GM12878 (cell line): ENCODE data around the gene CD2. TPM values are rescaled to one million over a fixed set of nuclear protein-coding genes. Genes with fewer than 3 reads are reported as not detected.

Source experiments
- ATAC-seq: fragments of 200-7000 bp; cut with Tn5 transposase; 3 replicates; pipeline ENCODE4 v1.9.1; 2020; ENCODE audit warnings: mild to moderate bottlenecking, moderate library complexity
- BruUV-seq: library from RNA; stranded (reverse); fragments of 400-500 nt; replicated peaks from 2 replicates; lab custom pipeline; 2021; lab: Mats Ljungman, UMichigan
- CTCF ChIA-PET: fragments of 300-600 bp; sonication (Branson Sonifier 250); formaldehyde crosslinking; extraction: SDS; loops from one replicate; lab custom pipeline; 2021; ENCODE audit warnings: inconsistent platforms; lab: Yijun Ruan, JAX
- POLR2A ChIA-PET: fragments of 350-600 bp; formaldehyde crosslinking; extraction: SDS; loops from one replicate; lab custom pipeline; 2021; ENCODE audit warnings: inconsistent platforms; lab: Charles Lee
- RAD21 ChIA-PET: fragments of 300-600 bp; sonication (Branson Sonifier 250); formaldehyde crosslinking; loops from one replicate; lab custom pipeline; 2023; ENCODE audit warnings: antibody characterized with exemption; ENCODE audit not compliant: unreplicated experiment; lab: Charles Lee
- SMC1A ChIA-PET: fragments of 300-600 bp; sonication (Branson Sonifier 250); formaldehyde crosslinking; loops from one replicate; lab custom pipeline; 2023; ENCODE audit not compliant: unreplicated experiment, uncharacterized antibody; lab: Charles Lee
- DNase-seq: peaks from one replicate; pipeline ENCODE4 v3.0.0-alpha.2; 2011; ENCODE audit warnings: low read depth, low spot score
- FAIRE-seq: peaks from 3 replicates; lab custom pipeline; 2011; peaks lifted over from hg19 to GRCh38; lab: Jason Lieb, UNC
- H2AFZ ChIP-seq: 2 replicates; pipeline ENCODE4 v1.6.0; 2011; ENCODE audit warnings: low read depth, low read length, control low read depth; ENCODE audit not compliant: control insufficient read depth
- H3K27ac ChIP-seq: 2 replicates; pipeline ENCODE4 v1.5.1; 2011; ENCODE audit warnings: control low read depth; ENCODE audit not compliant: control insufficient read depth, insufficient read depth
- H3K27me3 ChIP-seq, 2 experiments: replicated peaks in 1 of 2; 2 replicates each; pipeline versions ENCODE4 v1.6.0 to v1.6.1; 2011; ENCODE audit warnings: low read length in 1 of 2; ENCODE audit not compliant: control insufficient read depth in 2 of 2, insufficient read depth in 2 of 2
- H3K36me3 ChIP-seq, 2 experiments: 2 replicates each; pipeline ENCODE4 v1.5.1; 2011; ENCODE audit warnings: low read length in 1 of 2; ENCODE audit not compliant: control insufficient read depth in 2 of 2, insufficient read depth in 2 of 2
- H3K4me1 ChIP-seq: 2 replicates; pipeline ENCODE4 v1.6.1; 2011; ENCODE audit warnings: mild to moderate bottlenecking, low read length, moderate library complexity, mixed read lengths; ENCODE audit not compliant: control insufficient read depth, insufficient read depth
- H3K4me2 ChIP-seq: 2 replicates; pipeline ENCODE4 v1.6.0; 2011; ENCODE audit warnings: control low read depth; ENCODE audit not compliant: control insufficient read depth, insufficient read depth
- H3K4me3 ChIP-seq: fragments of 200-600 bp; sonication (generic); 2 replicates; pipeline ENCODE4 v1.5.1; 2016
- H3K79me2 ChIP-seq: 2 replicates; pipeline ENCODE4 v1.6.0; 2011; ENCODE audit warnings: low read length; ENCODE audit not compliant: control insufficient read depth, insufficient read depth
- H3K9ac ChIP-seq: 2 replicates; pipeline ENCODE4 v1.8.0; 2011; ENCODE audit warnings: low read length, control low read depth, mixed read lengths; ENCODE audit not compliant: control insufficient read depth, insufficient read depth
- H3K9me3 ChIP-seq: replicated peaks from 3 replicates; pipeline ENCODE4 v1.5.1; 2011; ENCODE audit warnings: mild to moderate bottlenecking, low read length; ENCODE audit not compliant: control insufficient read depth, insufficient read depth
- H4K20me1 ChIP-seq: 2 replicates; pipeline ENCODE4 v1.6.0; 2011; ENCODE audit not compliant: control insufficient read depth, insufficient read depth
- FOS ChIP-seq: IDR thresholded peaks from 3 replicates; pipeline ENCODE4 v1.6.1; 2011; ENCODE audit warnings: borderline replicate concordance; ENCODE audit not compliant: insufficient read length; ENCODE audit errors: extremely low read depth
- NFIC ChIP-seq: IDR thresholded peaks from 2 replicates; pipeline ENCODE4 v1.6.1; 2012; ENCODE audit warnings: low read depth, mild to moderate bottlenecking, inconsistent platforms, low read length, moderate library complexity
- RAD21 ChIP-seq: IDR thresholded peaks from 2 replicates; pipeline ENCODE4 v1.6.1; 2011; ENCODE audit warnings: mild to moderate bottlenecking, low read depth, low read length, moderate library complexity; ENCODE audit not compliant: insufficient read depth
- SMC3 ChIP-seq: IDR thresholded peaks from 2 replicates; pipeline ENCODE4 v1.6.1; 2011; ENCODE audit warnings: low read length, improper control_type of control experiment, borderline replicate concordance
- TCF3 ChIP-seq: IDR thresholded peaks from 2 replicates; pipeline ENCODE4 v1.6.1; 2012; ENCODE audit warnings: low read depth, mild to moderate bottlenecking, low read length, borderline replicate concordance; ENCODE audit not compliant: insufficient read depth
- ZNF384 ChIP-seq: IDR thresholded peaks from 2 replicates; pipeline ENCODE4 v1.6.1; 2012; ENCODE audit warnings: low read depth, mild to moderate bottlenecking, low read length, improper control_type of control experiment, borderline replicate concordance
- WGBS: methylation state at CpG from one replicate; pipeline ENCODE4 v1.1.6; 2016; ENCODE audit warnings: low lambda C conversion rate; ENCODE audit not compliant: insufficient replicate concordance, insufficient coverage; ENCODE audit errors: missing lambda C conversion rate; 5-methylcytosine and 5-hydroxymethylcytosine counted together
- in situ Hi-C: fragments of 300-500 bp; cut with MboI; formaldehyde crosslinking; loops from 9 replicates; pipeline ENCODE4 v1.14.3; 2018; ENCODE audit warnings: mixed read lengths
- intact Hi-C: fragments of 100-400 bp; cut with micrococcal nuclease; formaldehyde crosslinking; loops from one replicate; pipeline ENCODE4 v1.14.2; 2022; ENCODE audit not compliant: unreplicated experiment
- polyA plus RNA-seq, 11 experiments: library from polyadenylated mRNA; depleted of rRNA in 4 of 11; unstranded in 6 of 11; stranded (reverse) in 5 of 11; fragments of >200 nt; fragmentation: Nextera tagmentation in 4 of 11; fragmentation: Illumina TruSeq in 1 of 11; extraction: Ambion mirVana in 4 of 11; extraction: Trizol in 1 of 11; gene quantifications; 1 replicate in 1 of 11; 2 replicates in 10 of 11; pipeline versions ENCODE4 v1.2.1 to v1.2.3, GENCODE V29; 2011 to 2016; ENCODE audit warnings: inconsistent platforms in 2 of 11, missing spikeins in 2 of 11, low read depth in 1 of 11
- total RNA-seq, 4 experiments: library from RNA; depleted of rRNA in 3 of 4; stranded (reverse); fragments of >200 nt in 3 of 4; fragmentation: Illumina TruSeq in 1 of 4; extraction: Trizol in 1 of 4; gene quantifications; 2 replicates each; pipeline versions ENCODE4 v1.2.1 to v1.2.3, GENCODE V29; 2013 to 2021
- TF ChIP-seq, protein P1 (sequence below), 3 experiments: IDR thresholded peaks in 2 of 3; conservative IDR thresholded peaks in 1 of 3; 2 replicates each; pipeline ENCODE4 v1.5.1; 2011; ENCODE audit warnings: low read depth in 3 of 3, low read length in 3 of 3, mild to moderate bottlenecking in 3 of 3, control low read depth in 2 of 3, moderate library complexity in 2 of 3, inconsistent platforms in 1 of 3, mixed read lengths in 1 of 3; ENCODE audit not compliant: control insufficient read depth in 2 of 3, insufficient read depth in 1 of 3; ENCODE audit errors: extremely low read depth in 1 of 3

Gene CD2
- total and polyA plus RNA-seq, 10 of the 15 experiments (the other 5 are each of a cell fraction or from before 2014, with no cell fraction given): 0.15 to 4.3 (median 2.8) TPM

- ChIA-PET RAD21 (interaction anchor here (0.5 to 7.2 kb wide), 15 partner anchors 8 to 404 kb away, joined by 3 to 40 read pairs (median 5); partner anchors contain the start of gene TTF2), CTCF (interaction anchor here (0.5 to 7.3 kb wide), 52 partner anchors 8 to 404 kb away, joined by 3 to 134 read pairs (median 5); partner anchors contain the start of genes CD101 and TTF2), POLR2A (interaction anchor here (0.7 kb wide), 1 partner anchor 159 kb away, joined by 10 read pairs; no protein-coding TSS in a partner anchor), SMC1A (interaction anchor here (0.6 to 8.0 kb wide), 21 partner anchors 9 to 385 kb away, joined by 3 to 73 read pairs (median 8); partner anchors contain the start of genes CD101 and TTF2)
- Histone ChIP-seq H3K9ac (no peak overlapping the region), H3K4me1 (no peaks in the 10 kb centered on the region), H3K4me3 (no peak overlapping the region), H3K9me3 (no peaks in the 10 kb centered on the region; the same call in 2 of the 3 replicates), H4K20me1 (no peaks in the 10 kb centered on the region), H3K36me3 (no peaks in the 10 kb centered on the region), H3K4me2 (no peak overlapping the region), H3K27me3 (no peaks in the 10 kb centered on the region), H2AFZ (no peak overlapping the region), H3K27ac (no peak overlapping the region), H3K79me2 (no peaks in the 10 kb centered on the region)
- TF ChIP-seq TCF3: no peak
- no peak for TF ChIP-seq FOS
- TF ChIP-seq, protein P1, sequence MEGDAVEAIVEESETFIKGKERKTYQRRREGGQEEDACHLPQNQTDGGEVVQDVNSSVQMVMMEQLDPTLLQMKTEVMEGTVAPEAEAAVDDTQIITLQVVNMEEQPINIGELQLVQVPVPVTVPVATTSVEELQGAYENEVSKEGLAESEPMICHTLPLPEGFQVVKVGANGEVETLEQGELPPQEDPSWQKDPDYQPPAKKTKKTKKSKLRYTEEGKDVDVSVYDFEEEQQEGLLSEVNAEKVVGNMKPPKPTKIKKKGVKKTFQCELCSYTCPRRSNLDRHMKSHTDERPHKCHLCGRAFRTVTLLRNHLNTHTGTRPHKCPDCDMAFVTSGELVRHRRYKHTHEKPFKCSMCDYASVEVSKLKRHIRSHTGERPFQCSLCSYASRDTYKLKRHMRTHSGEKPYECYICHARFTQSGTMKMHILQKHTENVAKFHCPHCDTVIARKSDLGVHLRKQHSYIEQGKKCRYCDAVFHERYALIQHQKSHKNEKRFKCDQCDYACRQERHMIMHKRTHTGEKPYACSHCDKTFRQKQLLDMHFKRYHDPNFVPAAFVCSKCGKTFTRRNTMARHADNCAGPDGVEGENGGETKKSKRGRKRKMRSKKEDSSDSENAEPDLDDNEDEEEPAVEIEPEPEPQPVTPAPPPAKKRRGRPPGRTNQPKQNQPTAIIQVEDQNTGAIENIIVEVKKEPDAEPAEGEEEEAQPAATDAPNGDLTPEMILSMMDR (IDR thresholded peaks at IDR 0.05 in 2 of 3, conservative IDR thresholded peaks at IDR 0.05 in 1 of 3; ENCODE audit: control insufficient read depth in 2 of 3, extremely low read depth in 1 of 3, insufficient read depth in 1 of 3, low read depth in 3 of 3, low read length in 3 of 3): peak; percentile 70 to 78 (median 72)
- peak; percentile 80 for TF ChIP-seq ZNF384
- TF ChIP-seq NFIC: 0 out of 2 replicates have a peak, but pooled peaks have one; percentile 22
- TF ChIP-seq SMC3: peak; percentile 80; the same call in 1 of the 2 replicates
- TF ChIP-seq RAD21: peak; percentile 80
- BruUV-seq: no TSS peak
- 26% methylated on average over 7 of the region's 7 CpGs for WGBS
- in situ Hi-C loops (no loop called here), intact Hi-C loops (loop anchor here (1.0 to 5.0 kb wide), 3 partner anchors 92 to 326 kb away; partner anchors contain the start of gene CD58)
- ATAC-seq (peak; percentile 88), FAIRE-seq (peak; percentile 84), DNase-seq (no peak)
These were observed 29.4 kb upstream of the CD2 start for GRCh38 chr1:116724765-116725375.
